GM18873 (cell line): ENCODE measurements around the gene GRIK2.
"Not testable (repeated sequence)": the region's sequence is repeated elsewhere in the genome, so short reads cannot be mapped to it uniquely, and the experiment has no call there.

Experiments
- ATAC-seq: cut with Tn5 transposase; IDR thresholded peaks from one replicate; pipeline ENCODE4 v1.9.1; 2021; ENCODE audit warnings: mild to moderate bottlenecking, moderate library complexity, moderate number of reproducible peaks; ENCODE audit not compliant: unreplicated experiment, low FRiP score

GRIK2 gene

DNA sequence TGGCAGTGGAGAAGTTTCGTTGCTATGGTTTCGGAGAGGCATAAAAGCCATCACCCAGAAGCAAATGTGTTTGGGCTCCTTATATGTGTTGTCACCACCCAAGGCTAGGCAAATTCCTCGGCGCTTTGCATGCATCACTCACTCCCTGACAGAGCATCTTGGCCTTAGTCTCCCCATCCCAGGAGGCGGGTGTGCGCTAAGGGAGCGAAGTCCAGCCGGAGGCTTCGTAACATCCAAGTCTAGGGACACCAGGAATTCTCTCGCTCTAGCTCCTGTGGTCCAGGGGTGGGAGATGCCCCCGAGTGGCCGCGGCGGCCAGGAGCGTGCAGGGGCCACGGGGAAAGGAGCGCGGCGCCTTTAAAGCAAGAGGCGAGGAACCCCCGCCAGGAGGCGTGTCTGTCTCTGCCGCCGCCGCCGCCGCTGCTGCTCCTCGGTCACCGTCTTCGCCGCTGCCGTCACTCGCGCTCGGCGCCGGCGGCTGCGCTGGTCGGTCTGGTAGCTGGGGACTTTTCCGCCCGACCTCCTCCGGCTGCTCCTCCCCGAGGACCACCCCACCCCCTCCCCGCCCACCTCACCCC, at the start of gene GRIK2:
GRIK2 (plus strand) TSS at position 458 of the 578 bp plus-strand sequence.
- no peak for ATAC-seq

DNA sequence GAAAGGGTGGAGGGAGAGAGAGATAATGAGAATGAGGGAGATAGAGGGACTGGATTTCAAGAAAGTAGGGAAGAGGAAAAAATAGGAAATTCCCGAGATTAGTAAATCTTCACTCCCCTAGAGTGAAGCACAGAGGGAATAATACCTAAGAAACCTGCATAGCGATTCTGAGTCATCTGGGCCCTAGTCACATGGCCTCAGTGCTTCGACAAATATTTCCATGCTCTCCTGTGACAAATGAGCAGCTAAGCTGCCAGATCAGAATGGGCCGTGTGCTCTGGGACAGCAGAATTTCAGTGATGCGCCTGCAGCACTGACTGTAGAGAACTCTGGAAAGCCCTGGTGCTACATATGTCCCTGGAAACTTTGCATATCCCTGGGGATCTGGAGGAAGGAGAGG, 48.6 kb upstream of the GRIK2 start:
- ATAC-seq: no peak

DNA sequence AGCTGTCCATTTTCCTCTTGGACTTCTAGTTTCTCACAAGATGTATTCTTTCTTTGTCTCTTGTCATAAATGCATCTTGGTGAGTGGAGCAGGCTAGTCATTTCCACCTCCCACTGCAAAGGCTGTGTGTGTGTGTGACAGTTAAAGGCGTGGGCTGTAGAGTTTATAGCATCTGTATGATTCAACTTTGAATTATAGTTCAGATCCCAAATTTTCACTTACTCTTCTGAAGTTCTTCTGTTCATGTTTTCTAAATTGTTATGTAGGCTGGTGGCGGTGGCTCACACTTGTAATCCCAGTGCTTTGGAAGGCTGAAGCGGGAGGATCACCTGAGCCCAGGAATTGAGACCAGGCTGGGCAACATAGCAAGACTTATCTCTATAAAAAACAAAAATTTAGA, 44.7 kb upstream of the GRIK2 start:
- ATAC-seq: no peak

DNA sequence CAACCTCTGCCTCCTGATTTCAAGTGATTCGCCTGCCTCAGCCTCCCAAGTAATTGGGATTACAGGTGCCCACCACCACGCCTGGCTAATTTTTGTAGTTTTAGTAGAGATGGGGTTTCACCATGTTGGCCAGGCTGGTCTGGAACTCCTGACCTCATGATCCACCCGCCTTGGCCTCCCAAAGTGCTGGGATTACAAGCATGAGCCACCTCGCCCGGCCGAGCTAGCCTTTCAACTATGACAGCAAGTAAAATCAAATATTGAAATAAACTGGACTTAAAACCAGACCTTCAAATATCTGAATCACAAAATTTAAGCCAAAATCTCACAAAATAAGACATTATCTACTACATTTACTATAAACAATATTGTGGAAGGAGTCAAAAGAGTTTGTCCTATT, 42.9 kb upstream of the GRIK2 start:
- ATAC-seq: not testable (repeated sequence)

DNA sequence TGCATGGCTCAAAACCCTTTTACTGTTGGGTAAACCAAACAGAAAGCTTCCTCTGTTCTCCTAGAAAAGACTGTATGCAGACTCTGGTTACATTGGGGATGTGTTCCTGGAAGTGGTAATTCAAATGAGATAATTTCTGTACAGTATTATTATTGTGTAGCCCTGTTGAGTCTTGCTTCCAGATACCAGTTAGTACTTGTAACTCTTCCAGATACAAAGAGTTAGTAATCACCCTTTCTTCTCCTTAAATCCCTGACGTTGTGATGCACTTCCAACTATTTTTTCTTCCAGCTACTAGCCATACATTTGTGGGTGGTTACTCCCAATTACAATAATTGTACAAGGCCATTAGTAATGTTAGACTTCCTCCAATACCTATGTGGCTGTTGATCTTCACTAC, 42.3 kb upstream of the GRIK2 start:
- ATAC-seq: no peak

DNA sequence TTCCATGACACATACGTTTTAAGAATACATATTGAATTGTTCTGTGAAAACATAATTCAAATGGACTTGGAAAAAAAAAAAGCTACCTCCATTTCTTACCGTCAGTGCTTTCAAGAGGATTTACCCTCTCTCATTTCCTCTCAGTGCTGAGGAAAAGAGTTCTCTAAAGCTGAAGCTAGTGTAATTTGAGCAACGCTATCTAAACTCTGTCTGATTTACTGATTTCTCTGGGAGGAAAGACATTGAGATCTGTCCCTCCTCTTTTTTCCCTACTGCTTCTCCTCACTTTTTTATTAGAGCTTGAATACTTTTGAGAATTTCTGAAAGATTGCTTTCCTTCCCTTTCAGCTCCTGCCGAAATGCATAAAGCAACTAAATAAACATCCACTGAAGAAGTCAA, 41.2 kb upstream of the GRIK2 start:
- no peak for ATAC-seq

DNA sequence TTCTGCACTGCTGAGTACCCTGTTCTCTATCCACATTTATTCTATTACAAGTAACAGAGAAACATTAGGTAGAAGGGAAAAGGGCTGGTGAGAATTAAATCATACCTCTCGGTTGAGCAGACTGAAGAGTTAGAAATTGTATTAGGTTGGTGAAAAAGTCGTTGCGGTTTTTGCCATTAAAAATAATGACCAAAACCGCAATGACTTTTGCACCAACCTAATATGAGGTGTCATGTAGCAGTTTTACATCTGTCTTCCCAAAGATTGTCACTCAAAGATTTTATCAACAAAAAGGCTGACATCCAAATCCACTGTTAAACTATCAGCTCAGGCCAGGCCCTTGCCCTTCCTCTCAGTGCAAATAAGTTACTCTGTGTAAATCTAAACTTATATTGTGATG, 28.3 kb upstream of the GRIK2 start:
- no peak for ATAC-seq

DNA sequence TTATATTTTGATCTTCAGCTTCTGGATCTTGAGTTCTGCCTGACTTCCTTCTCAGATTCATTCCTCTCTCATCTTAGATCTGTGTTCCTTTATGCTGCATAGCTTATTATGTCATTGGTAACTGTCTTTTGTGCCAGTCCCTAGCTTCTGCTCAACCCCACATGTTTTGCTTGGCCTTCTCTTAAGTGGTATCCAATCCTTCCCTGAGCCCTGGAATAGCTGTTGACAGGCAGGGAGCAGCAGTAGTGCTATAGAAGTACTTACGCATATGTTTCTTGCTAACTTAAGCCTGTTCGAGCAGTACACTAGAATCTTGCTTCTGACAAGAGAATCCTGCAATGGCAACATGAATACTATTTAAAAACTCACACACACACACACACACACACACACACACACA, 13.6 kb upstream of the GRIK2 start:
- no peak for ATAC-seq

DNA sequence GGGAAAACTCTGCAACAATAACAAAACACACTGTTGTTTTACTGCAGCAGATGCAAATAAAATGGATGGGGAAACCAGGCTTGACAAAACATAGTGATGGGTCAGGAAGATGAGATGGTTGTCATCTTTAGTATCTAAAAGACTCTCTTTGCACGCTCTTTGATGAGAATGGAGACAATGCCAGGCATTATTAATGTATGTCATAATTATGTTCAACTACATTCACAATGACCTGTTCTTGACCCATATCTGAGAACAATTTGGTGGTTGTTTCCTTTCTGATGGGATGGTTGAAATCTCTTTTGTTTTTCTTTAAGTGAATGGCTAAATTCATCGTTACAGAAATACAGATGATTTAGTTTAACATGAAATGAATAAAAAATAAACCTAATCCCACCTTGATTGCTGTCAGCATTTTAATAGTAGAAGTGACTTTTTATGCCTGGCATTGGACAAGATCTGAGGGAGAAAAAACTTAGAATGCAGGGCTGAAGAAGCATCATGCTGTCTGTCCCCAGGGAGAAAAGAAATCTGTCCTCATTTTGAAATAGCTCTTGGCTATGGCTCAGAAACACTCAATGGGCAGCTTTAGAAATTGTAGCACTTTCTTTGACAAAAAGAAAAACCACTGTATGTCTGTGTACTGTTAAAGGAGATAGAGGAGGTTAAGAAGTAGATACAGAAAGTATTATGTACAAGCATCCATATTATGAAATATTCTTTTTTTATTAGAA, 12.4 kb upstream of the GRIK2 start:
- ATAC-seq: no peak

DNA sequence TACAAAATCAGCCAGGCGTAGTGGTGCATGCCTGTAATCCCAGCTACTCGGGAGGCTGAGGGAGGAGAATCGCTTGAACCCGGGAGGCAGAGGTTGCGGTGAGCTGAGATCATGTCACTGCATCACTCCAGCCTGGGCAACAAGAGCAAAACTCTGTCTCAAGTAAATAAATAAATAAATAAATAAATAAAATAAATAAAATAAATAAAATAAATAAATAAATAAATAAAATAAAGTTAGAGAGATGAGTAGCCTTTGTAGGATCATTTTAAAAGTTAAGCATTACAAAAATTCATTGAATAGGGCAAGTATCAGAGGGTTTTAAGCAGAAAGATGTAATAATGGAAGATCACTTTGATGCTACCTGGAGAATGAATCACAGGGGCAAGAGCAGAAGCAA, 9.8 kb upstream of the GRIK2 start:
- not testable (repeated sequence) for ATAC-seq

DNA sequence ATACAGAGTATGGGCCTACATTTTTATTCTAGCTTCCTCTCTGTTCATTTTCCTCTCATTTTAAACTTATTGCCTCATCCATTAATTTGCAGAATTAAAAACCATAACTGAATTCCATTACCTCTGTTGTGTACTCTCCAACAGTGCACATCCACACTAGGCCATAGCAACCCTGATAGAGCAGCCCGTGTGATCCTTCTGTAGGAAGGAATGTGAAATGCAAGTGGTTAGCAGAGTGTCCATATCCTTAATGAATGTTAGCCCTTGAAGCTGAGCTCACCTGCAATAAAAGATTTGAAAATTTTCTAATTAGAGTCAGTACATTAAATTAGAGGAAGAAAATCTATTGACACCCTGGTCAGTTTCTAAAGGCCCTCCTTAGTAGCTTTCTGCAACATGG, 6.5 kb upstream of the GRIK2 start:
- ATAC-seq: no peak

DNA sequence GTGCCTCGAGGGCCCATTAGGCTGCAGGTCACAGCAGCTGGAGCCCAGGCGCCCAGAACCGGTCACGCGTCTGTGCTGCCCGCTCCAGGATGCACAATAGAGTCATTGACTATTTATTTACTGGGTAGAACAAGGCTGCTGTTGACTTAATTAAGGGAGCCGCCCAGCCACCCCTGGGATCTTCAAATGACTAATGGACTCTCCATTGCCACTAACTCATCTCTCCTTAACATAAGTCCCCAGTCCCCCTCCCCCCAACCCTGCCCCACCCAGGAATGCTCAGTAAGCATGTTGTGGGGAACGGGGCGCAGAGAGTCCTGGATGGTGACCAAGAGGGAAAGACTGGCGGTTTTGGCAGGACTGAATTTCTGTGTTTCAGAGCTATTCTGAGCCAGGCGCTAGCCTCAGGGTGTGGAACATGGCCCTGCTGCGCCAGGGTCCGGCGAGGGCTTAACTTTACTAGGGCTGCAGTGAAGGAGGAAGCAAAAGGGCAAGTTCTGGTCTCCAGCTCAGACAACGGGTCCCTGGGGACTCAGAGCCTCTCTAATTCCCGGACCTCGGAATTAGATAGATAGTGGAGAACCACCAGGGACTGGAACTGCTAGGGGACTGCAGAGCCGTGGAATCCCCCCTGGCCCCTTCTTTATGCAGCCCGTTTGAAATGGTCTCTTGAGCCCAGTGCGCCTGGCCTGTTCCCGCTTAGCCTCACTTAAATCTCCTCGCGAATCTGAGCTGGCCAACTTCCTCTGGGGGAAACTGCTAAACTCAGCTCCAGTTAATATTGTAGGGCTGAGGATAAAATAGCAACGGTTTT, 1.5 kb upstream of the GRIK2 start:
- no peak for ATAC-seq

DNA sequence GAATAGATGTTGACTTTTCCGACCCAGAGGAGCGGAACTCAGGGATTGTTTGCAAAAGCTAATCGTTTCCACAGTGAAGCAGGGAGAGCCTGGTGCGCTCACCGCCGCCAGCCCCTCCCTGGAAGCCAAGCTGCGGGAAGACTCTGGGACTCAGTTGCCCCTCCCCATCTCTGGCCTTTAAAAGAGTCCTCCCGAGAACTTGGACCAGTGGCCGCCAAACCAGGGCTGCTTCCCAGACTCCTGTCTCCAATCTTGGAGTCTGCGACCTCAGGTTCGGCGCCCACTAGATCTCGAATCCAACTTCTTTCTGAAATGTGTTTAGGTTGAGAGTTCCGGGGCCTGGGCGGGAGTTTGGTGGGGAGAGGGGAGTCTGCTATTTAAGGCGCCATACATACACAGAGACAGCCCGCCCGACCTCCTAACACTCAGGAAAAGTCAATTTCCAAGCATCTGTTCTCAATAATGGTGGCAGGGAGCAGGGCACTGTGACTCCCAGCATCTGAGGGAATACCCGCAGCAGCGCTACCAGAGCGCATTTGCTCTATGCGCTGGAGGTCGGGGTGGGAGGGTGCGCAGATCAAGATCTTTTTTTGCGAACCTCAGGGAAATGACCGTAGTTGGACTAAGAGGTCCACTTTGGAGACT, 800 bp upstream of the GRIK2 start:
- no peak for ATAC-seq

DNA sequence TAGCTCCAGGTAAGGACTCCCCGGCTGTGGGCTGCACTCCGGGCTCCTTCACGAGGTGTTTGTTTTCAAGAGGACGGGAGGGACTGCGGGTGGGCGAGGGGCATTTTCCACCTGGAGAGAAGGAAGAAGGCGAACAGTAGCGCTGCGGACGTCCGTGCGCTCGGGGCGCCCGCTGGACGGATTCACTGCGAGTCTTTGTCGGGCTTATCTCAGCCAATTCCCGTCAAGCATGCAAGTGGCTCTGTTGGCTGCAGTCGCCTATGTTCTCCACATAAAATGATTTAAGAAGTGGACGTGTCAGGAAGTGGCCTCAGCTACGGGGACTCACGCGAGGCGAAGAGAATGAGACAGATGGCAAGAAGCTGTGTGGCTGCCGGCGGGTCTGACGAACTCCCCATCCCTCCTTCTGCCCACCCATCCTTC, 332 bp downstream of the GRIK2 start:
- ATAC-seq: no peak

DNA sequence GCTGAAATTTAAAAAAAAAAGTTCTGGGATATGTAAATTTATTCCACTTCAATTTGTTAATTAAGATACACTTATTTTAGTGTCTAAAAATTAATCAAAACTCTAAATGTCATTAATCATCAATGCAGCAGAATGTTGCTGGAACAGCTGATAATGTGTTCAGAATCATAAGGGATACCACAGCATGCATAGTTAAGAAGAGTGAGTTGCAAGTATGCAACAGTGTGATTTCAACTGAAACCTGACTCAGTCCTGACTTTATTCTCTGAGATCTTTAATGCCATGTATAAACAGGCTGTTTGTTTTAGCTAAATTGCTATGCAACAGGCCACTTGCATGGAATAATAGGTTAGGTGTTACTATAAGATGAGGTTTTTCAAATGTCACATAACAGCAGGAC, 1.4 kb downstream of the GRIK2 start:
- no peak for ATAC-seq

DNA sequence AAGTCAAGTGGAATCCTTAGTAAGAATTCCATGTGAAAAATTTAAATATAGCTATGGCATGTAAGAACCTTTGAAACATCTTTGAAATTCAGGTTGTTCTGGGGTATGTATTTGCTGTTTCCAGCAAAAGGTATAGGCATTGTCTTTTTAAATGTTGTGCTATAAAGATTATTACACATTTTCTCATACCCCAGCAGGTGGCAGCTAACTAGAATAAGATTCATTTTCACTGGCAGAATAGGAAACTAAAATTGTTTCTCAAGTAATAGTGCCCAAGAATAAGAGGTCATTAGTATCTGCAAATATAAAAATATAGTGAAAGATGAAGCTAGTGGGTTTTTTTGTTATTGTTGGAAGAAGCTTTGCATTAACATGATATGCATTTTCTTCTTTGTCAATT, 1.8 kb downstream of the GRIK2 start:
- ATAC-seq: no peak

DNA sequence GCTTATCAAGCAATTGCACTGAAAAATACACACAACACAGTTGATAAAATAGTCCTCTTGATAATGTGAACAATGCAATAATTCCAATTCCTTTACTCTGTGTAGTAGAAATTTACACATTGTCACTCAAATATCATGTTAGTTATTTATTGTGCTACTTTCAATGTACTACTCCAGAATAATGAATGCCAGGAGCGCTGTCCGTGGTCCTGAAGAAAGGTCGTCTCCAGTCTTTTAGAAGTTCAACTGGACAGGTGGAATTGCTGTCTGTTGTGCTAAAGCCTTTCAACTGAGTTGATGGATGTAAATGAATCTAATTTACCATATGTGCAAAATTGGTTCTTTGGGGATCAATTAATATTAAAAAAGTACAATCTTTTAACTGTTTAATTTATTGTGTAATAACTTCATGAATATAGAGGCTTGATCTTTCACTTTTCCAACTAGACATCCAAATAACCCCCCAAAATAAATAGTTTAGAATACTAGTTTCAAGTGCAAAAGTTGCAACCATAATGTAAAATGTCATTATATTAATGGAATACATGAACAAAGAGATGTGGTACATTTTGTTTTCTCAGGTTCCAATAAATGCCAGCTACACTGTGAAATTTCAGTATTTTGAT, 3.2 kb downstream of the GRIK2 start:
- no peak for ATAC-seq

DNA sequence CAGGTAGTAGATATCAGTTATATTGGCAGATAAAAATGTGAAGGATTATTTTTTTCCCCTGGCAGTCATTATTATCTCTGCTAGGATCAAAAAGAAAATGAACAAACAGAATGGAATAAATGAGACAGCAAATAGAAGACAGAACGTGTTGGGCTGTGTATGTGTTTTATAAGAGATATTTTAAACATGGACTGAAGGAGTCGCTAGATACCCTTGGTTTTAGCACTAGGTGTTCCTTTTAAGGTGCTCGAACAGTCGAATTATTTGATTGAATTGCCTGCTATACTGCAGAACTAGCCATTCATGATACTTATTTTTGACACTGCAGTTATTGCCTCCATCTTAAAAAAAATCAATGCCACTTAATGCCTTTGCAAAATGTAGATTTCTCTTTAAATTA, 3.7 kb downstream of the GRIK2 start:
- no peak for ATAC-seq

DNA sequence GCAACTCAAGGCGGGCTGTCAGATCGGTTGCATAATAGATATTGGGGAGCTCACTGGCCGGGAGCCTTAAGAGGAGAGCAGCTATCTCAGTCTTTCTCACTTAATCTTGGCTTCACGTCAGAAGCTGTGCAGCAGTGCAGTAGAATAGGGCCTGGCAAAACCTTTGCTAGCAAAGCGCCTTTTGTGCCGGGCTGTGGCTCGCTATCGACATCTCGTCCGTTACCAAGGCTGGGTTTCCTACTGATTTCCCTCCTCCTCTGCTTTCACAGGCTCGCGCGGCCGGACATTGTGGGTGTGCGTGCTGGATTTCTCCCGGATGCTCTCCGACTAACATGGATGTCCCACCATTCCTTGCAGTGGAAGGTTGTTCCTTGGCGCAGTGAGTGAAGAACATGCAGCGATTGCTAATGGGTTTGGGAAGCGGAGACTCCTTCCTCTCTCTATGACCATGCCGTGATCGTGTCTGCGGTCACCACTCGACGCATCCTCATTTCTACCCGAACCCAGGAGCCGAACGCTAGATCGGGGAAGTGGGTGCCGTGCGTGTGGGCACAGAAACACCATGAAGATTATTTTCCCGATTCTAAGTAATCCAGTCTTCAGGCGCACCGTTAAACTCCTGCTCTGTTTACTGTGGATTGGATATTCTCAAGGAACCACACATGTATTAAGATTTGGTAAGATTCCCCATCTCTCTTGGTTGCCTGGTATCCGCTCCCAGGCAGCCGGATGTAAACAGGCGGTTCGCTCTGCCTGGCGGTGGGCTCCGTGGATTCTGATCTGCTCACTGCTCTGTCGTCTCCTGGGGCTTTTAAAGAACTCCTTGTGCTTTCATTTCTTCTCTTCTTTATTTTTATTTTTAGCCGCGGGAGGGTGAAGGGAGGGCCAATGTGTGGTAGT, 5.5 kb downstream of the GRIK2 start:
- ATAC-seq: no peak
